ENCODE results near the gene SNX30.

Gene SNX30

DNA sequence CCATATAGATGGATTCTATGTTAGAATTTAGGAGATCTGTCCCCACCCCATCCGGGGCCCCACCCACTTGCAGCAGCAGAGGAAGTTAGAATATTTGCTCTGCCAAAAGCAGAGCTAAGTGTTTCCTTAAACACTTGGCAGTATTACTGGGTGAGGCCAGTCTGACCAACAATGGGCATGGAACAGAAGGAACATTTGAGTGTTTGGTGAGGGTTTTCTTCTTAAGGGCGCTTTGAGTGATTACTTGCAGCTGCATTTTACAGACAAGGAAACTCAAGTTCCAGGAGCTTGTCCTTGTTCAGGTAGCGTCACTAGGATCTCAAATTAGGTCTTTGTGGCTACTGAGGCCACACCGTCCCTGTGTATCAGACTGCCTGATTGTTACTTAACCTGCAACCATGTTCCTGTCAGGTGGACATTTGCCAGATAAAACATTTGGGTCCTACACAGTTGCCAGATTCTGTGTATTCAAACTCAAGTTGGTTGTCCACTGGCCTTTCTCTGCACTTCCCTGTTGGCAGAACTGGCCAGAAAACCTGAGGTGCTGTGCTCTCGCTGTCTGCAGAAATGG, 80.8 kb downstream of the SNX30 start:
- no peak for DNase-seq

GRCh38 chr9:112831969-112832368, 81.4 kb downstream of the SNX30 start:
- DNase-seq: no peak

DNA sequence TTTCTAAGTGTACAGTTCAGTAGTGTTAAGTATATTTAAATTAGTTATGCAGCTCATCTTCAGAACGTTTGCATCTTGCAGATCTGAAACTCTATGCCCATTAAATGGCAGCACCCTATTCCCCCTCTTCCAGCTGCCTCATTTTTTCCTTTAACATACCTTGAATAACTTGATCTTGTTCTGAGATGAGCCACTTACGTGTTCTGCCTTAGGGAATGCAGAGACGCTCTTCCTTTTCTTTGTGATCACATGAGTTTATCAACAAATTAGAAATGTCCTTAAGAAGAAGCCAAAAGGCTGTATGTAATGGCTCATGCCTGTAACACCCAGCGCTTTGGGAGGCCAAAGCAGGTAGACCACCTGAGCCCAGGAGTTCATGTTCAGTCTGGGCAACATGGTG, 82.5 kb downstream of the SNX30 start:
- DNase-seq: no peak

GRCh38 chr9:112836394-112836793, 85.8 kb downstream of the SNX30 start:
- DNase-seq: no peak

GRCh38 chr9:112838342-112838741, 87.8 kb downstream of the SNX30 start:
- no peak for DNase-seq

GRCh38 chr9:112839331-112839730, 88.8 kb downstream of the SNX30 start:
- DNase-seq: no peak

DNA sequence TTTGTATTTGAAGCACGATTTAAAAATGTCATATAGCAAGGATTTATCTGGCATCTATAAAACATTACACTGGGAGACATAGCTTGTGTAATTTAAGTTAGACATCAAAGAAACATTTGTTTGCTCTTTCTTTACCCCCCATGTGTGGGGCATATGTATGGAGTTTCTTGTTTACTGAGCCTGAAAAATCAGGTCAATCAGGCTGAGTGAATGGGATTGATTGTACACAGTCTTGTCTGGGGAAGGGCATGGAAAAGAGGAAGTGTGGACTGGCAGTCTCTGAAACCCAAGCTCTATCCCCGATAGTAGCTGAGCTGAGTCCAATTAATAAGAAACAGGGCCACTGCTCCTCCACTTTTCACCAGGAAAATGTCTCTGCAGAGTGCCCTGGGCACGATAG, 90.7 kb downstream of the SNX30 start:
- no peak for DNase-seq

GRCh38 chr9:112842555-112842954, 92.0 kb downstream of the SNX30 start:
- no peak for DNase-seq

GRCh38 chr9:112844771-112845542, 94.4 kb downstream of the SNX30 start:
- DNase-seq: peak; percentile 95

DNA sequence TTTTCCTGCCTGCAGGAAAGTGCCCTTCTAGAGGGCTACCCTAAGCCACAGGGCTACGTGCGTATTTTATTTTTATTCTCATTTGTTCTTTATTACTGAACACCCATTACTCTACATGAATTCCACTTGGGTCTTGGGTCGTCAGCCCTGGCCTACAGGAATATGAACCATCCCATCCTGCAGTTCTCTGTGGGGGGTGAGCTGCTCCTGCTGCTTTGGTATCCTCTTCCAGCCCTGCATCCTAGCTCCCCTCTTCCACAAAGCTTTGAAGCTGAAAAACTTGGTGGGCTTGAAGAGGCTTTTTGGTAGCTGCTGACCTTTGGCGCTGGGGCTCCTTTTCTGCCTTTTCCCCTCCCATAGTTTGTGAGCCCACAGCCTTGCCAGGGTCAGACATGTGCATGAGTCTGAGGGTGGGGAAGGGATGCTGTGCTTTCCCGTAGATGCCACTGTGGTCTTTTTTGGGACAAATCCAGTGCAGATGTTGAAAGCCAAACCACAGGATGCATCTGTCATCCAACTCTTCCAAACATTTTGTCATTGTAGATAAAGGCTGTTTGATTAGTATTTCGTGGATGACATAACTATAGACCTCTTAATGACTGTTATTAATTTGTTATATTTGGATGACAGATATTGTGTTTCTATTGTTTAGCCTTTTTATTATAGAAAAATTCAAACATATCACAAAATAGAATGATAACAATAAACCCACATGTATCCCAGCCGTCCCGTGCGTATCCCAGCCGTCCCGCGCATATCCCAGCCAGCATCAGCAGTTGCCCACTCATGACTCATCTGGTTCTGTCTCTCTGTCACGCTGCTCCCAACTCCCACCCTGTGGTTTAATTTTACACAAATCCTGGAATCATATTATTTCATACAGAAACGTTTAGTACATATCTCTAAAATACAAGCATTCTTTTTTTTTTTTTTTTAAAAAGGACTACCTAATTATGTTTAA, 96.2 kb downstream of the SNX30 start:
- no peak for DNase-seq

GRCh38 chr9:112848316-112849151, 98.0 kb downstream of the SNX30 start:
- no peak for DNase-seq

DNA sequence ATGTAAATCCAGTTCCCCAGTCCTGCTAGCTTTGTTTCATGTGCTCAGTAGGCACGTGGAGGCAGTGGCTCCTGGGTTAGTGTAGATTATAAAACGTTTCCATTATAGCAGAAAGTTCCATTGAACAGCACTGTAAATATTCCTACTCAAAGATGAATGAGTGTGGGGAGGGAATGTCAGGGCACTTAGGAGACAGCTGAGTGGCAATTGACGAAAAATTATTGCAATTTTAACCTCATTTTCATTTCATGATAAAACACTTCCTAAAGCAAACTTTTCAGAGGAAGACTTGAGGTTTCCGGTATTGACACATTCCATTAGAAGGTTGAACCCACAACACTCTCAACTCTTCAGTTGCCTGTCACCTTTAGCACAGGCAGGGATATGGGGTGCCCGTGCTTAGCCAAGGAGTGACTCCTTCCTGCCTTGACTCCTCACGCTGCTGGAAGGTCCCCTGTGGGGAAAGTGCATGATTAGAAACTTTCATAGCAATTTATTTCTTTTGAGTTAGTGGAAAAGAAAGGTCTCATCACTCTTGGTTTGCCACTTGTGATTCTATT, 98.9 kb downstream of the SNX30 start:
- DNase-seq: no peak

DNA sequence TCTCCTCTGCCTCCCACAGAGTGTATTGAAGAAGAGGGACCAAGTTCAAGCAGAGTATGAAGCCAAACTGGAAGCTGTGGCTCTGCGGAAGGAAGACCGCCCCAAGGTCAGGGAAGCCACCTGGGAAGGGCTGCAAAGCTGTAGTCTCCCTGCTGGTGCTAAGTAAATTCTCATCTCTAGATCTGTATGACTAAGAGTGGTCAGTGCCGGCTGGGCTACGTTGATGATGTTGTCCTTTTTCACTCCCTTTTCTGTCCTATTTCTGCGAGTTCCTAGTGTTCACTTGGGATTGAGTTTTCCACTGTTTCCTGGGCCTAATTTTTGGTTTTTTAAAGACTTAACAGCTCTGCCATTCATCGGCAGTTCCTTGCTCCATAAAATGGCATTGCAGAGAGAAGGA, 100.3 kb downstream of the SNX30 start:
- DNase-seq: no peak

- no peak for DNase-seq
Measured at GRCh38 chr9:112852741-112853504, 102.4 kb downstream of the SNX30 start.

GRCh38 chr9:112853882-112854585, 103.5 kb downstream of the SNX30 start:
- no peak for DNase-seq

GRCh38 chr9:112854657-112855056, 104.1 kb downstream of the SNX30 start:
- DNase-seq: no peak

DNA sequence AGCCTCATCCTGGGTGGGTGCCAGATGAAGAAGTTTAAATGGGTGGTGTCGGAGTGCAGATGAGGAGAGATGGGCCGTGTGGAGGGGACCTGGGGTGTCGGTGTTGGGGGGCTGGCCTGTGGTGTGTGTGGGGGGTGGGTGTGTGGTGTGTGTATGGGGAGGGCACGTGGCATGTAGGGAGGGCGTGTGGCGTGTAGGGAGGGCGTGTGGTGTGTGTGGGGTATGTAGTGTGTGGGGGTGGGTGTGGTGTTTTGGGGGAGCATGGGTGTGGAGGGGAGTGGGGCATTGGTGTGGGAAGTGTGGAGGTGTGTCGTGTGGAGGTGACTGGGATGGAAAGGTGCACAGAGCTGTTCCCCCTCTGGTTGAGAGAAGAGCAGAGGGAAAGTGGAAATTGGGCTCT, 105.6 kb downstream of the SNX30 start:
- no peak for DNase-seq

GRCh38 chr9:112856843-112857242, 106.3 kb downstream of the SNX30 start:
- DNase-seq: no peak

DNA sequence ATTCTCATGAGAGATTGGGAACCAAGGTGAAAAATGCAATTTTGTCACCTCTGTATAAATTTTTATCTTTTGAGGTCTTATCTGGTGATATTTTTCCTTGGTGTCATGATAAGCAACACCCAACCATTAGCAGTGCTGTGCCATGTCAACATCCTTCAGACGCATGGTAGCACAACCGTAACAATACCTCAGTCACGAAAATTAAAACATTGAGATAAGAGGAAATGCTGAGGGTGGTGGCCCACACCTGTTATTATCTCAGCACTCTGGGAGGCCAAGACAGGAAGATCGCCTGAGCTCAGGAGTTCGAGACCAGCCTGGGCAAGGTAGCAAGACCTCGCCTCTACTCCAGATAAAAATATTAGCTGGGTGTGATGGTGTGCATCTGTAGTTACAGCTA, 107.4 kb downstream of the SNX30 start:
- no peak for DNase-seq

- no peak for DNase-seq
Measured at GRCh38 chr9:112858625-112859147, 108.1 kb downstream of the SNX30 start.

- no peak for DNase-seq
Measured at GRCh38 chr9:112860451-112860850, 109.9 kb downstream of the SNX30 start.
